ENCODE measurements around the gene PACS1. TPM values are rescaled to one million over a fixed set of nuclear protein-coding genes. Genes with fewer than 3 reads are reported as not detected.
"Not testable (repeated sequence)": the region's sequence is repeated elsewhere in the genome, so short reads cannot be mapped to it uniquely, and the experiment has no call there.

PACS1 gene
- total RNA-seq, 1 experiment from 2014 or later: 32.7 TPM

GRCh38 chr11:66275396-66275795 is 205.3 kb downstream of the PACS1 start:
- DNase-seq (ENCODE audit: low read depth): no peak

DNA sequence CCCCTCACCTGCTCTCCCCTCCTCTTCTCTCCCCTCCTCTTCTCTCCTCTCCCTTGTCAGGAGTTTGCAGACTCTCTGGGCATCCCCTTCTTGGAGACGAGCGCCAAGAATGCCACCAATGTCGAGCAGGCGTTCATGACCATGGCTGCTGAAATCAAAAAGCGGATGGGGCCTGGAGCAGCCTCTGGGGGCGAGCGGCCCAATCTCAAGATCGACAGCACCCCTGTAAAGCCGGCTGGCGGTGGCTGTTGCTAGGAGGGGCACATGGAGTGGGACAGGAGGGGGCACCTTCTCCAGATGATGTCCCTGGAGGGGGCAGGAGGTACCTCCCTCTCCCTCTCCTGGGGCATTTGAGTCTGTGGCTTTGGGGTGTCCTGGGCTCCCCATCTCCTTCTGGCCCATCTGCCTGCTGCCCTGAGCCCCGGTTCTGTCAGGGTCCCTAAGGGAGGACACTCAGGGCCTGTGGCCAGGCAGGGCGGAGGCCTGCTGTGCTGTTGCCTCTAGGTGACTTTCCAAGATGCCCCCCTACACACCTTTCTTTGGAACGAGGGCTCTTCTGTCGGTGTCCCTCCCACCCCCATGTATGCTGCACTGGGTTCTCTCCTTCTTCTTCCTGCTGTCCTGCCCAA is 206.0 kb downstream of the PACS1 start:
- no peak for DNase-seq (ENCODE audit: low read depth)

- DNase-seq (ENCODE audit: low read depth): not testable (repeated sequence)
Measured at GRCh38 chr11:66276619-66277018, 206.5 kb downstream of the PACS1 start.

DNA sequence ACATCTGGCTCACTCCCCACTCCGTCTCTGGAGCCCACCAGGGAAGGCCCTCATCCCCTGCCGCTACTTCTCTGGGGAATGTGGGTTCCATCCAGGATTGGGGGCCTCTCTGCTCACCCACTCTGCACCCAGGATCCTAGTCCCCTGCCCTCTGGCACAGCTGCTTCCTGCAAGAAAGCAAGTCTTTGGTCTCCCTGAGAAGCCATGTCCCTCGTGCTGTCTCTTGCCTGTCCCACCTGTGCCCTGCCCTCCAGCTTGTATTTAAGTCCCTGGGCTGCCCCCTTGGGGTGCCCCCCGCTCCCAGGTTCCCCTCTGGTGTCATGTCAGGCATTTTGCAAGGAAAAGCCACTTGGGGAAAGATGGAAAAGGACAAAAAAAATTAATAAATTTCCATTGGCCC is 207.0 kb downstream of the PACS1 start:
- not testable (repeated sequence) for DNase-seq (ENCODE audit: low read depth)

- DNase-seq (ENCODE audit: low read depth): peak; percentile 42
Measured at GRCh38 chr11:66277471-66278362, 207.6 kb downstream of the PACS1 start, which contains the start of gene CNIH2. Gene CNIH2, plus strand, starts transcription at chr11:66278175. Its CDS starts 282 bp downstream, at chr11:66278457.

GRCh38 chr11:66278363-66279091 is 208.5 kb downstream of the PACS1 start:
- DNase-seq (ENCODE audit: low read depth): peak; percentile 65

DNA sequence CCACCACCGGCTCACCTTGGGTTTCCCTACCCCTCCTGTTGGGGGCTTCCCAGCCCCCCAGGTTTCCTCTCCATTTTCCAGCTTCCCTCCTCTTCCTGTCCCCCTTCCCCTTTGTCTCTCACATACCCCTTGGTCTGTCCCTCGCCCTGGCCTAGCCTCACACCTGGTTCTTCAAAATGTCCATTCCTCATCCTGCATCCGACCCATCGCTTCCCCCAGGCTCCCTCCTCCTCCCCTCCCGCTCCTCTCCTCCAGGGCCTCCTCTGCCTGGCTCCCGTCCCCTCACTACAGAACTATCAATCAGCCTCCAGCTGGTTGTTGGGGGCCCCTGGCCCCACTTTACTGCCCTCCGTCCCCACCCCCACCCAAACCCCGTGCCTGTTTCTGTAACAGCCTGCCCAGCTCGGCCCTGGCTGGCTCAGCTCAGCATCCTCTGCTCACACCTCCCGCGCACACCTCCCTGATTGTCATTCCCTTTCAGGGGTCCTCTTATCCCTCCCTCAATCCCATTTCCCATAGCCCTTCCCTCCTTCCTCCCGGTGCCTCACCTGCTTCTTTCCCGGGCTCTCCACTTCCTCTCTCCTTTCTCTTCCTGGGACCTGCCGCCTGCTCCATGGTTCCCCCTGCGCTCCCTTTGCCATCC is 209.1 kb downstream of the PACS1 start:
- no peak for DNase-seq (ENCODE audit: low read depth)

GRCh38 chr11:66280428-66280827 is 210.4 kb downstream of the PACS1 start:
- no peak for DNase-seq (ENCODE audit: low read depth)

DNA sequence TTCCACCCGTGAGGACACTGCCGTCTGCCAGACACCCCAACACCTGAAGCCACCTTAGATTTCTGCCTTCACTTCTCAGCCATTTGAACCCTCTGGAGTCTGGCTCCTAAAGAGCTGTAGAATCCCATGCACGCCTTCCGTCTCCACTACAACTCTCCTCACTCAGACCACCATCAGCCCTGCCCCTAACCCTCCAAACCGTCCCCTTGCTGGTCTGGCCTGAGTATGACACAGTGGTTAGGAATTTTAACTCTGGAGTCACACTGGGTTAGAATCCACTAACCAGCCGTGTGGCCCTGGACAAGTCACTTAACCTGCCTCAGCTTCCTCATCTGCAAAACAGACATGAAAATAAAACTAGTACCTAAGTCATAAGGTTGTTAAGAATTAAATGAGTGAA is 210.9 kb downstream of the PACS1 start:
- no peak for DNase-seq (ENCODE audit: low read depth)

- DNase-seq (ENCODE audit: low read depth): no peak
Measured at GRCh38 chr11:66281776-66282467, 211.8 kb downstream of the PACS1 start.

DNA sequence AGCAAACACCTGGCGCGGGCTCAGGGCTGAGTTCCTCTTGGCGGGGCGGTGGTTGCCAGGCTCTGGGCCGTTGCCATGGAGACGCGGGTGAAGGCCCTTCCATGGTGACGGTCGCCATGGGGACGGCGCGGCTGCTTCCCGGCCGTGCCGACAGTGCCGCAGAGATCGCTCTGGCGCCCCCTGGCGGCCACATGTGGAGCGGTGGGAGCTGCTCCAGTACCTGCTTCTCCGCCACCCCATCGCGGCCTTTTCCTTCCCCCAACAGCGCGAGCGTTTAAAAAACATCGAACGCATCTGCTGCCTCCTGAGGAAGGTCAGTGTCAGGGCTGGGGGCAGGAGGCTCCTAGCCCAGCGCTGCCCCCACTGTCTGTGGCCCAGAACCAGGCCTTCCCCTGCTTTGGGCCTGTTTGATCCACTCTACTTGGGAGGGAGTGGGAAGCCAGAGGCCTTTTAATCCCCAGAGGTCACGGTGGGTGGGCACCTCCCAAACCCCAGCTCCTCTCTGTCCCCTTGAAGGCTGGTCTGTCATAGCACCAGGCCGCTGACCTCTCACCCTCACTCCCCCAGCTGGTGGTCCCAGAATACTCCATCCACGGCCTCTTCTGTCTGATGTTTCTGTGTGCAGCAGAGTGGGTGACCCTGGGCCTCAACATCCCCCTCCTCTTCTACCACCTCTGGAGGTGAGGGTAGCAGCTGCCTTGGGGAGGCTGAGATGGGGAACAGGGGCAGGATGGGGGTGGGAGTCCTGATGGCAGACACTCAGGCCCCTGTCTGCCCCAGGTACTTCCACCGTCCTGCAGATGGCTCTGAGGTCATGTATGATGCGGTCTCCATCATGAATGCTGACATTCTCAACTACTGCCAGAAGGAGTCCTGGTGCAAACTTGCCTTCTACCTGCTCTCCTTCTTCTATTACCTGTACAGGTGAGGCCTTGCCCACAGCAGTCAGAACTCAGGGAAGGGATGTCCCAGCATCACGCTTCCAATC is 212.7 kb downstream of the PACS1 start:
- peak; percentile 91 for DNase-seq (ENCODE audit: low read depth)

- DNase-seq (ENCODE audit: low read depth): no peak
Measured at GRCh38 chr11:66283461-66284105, 213.5 kb downstream of the PACS1 start.

DNA sequence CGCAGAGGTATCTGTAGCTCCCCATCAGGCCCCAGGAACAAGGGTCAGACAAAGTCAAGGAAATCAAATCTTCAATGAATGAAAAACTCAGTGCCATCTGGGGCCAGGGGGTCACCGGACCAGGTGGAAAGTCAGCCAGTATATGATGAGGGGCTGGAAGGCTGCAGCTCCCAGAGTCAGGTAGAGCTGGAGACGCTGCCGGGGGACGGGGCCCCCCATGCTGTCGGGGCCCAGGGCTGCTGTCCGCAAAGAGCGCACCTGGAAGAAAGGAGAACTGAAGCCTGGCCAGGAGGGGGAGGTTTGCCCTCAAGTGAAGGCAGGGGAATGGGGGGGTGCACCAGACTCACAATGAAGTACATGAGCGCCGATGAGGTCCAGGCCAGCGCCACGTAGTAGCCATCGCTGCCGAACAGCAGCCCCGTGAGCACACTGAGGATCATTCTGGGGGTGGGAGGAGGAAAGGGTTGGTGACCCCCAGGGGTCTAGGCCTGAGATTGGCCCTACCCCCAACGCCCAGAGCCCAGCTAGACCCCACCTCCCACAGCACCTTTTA is 214.5 kb downstream of the PACS1 start:
- DNase-seq (ENCODE audit: low read depth): no peak

DNA sequence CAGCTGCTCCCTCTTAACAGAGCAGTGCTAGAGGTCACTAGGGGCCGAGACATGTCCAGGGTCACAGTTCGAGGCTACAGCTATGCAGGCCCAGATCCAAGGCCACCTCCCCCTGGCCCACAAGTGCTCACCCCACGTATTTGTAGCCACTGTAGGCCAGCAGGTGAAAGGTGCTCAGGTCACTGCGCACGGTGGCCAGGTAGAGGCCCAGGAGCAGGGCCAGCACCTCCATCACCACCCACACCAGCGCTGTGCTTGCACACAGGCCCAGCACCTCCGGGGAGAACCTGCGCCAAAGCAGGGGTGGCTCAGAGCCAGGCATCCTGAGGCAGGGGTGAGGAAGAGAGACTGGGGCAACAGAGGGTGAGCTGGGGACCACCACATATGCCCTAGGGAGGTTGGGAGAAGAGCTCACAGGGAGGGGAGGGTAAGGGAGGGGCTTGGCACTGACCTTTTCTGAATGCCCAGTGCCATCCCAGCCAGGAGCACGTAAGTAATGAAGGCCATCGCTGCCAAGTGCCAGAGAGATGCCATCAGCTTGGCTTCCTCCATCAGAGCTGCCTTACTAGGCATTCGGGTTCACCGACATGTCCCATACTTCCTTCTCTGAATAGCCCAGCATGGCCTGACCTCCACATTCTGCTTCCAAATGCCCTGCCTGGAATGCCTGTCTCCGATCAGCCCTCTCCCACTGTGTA is 215.3 kb downstream of the PACS1 start:
- no peak for DNase-seq (ENCODE audit: low read depth)

- no peak for DNase-seq (ENCODE audit: low read depth)
Measured at GRCh38 chr11:66286699-66287098, 216.6 kb downstream of the PACS1 start.

- DNase-seq (ENCODE audit: low read depth): no peak
Measured at GRCh38 chr11:66287211-66287888, 217.3 kb downstream of the PACS1 start.

GRCh38 chr11:66287889-66288670 is 218.0 kb downstream of the PACS1 start:
- DNase-seq (ENCODE audit: low read depth): no peak

Data from M059J (cell line).